ENCODE data around the gene ZNF469. TPM values are rescaled to one million over a fixed set of nuclear protein-coding genes. Genes with fewer than 3 reads are reported as not detected.

ZNF469 gene
- not detected in 2 replicates for total RNA-seq (2014; rRNA removed; shearing (Covaris generic); ENCODE audit: low replicate concordance)

- no peak within 1 kb of the TSS for H3K27ac ChIP-seq (ENCODE audit: low read length)
- H3K9me3 ChIP-seq (ENCODE audit: low read length), result peaks cover 11% of the 10 kb centered on the region
- no peaks in the 10 kb centered on the region for H3K9me2 ChIP-seq (replicated peaks; ENCODE audit: insufficient read depth, low read length)
- H3K79me2 ChIP-seq (ENCODE audit: low read length), result no peaks in the 10 kb centered on the region
- H4K20me1 ChIP-seq (ENCODE audit: insufficient read depth, low read depth, low read length), result no peaks in the 10 kb centered on the region
- H3K4me2 ChIP-seq (ENCODE audit: low read depth, low read length, poor library complexity, severe bottlenecking), result no peak within 1 kb of the TSS
- H3K9ac ChIP-seq (ENCODE audit: low read length), result no peak within 1 kb of the TSS
- DNase-seq, result no peak
- no peaks in the 10 kb centered on the region for H3K36me3 ChIP-seq (ENCODE audit: insufficient read depth, low read length)
- H2AFZ ChIP-seq (ENCODE audit: low read length), result no peak within 1 kb of the TSS
- H3K27me3 ChIP-seq (ENCODE audit: low read length), result no peaks in the 10 kb centered on the region
- no peaks in the 10 kb centered on the region for H3K4me1 ChIP-seq (ENCODE audit: low read length)
- no peak within 1 kb of the TSS for H3K4me3 ChIP-seq (ENCODE audit: low read length)
Measured at GRCh38 chr16:88382491-88383400, at the start of gene ZNF469. Gene ZNF469, plus strand, starts transcription at chr16:88382959. Its CDS starts 44,512 bp downstream, at chr16:88427471.

DNA sequence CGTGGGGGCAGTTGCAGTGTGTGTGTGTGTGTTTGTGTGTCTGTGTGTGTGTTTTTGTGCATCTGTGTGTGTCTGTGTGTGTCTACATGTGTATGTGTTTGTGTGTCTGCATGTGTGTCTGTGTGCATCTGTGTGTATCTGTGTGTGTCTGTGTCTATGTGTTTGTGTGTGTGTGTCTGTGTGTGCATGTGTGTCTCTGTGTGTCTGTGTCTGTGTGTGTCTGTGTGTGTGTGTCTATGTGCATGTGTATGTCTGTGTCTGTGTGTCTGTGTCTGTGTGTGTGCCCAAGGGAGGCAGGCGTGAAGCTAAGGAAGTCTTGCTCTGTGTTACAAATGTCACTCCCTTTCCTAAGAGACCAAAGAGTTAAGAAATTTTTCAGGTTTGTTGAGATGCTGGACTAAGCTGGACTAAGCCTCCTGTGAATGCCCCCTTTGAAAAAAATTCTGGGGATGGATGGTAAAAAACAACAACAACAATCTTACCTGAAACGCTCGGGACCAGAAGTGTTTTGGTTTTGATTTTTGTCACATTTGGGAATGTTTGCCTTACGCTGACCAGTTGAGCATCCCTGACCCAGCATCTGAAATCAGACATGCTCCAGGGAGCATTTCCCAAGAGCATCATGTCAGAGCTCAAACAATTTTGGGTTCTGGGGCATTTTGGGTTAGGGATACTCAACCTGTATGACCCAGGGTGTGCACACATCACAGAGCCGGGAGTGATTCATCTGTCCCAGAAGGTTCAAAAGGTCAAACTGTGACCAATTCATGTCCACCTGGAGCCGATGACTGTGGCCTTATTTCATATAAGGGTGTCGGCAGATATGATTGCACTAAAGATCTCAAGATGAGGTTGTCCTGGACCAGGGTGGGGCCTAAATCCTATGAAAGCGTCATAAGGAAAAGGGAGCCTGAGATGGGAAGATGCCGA is 48.6 kb upstream of the ZNF469 start:
- H3K27me3 ChIP-seq (ENCODE audit: low read length), result no peaks in the 10 kb centered on the region
- H3K9ac ChIP-seq (ENCODE audit: low read length), result no peak overlapping the region
- no peaks in the 10 kb centered on the region for H3K79me2 ChIP-seq (ENCODE audit: low read length)

GRCh38 chr16:88334778-88335720 is 47.7 kb upstream of the ZNF469 start:
- H3K9ac ChIP-seq (ENCODE audit: low read length), result no peak overlapping the region
- H2AFZ ChIP-seq (ENCODE audit: low read length), result no peak overlapping the region
- H3K4me2 ChIP-seq (ENCODE audit: low read depth, low read length, poor library complexity, severe bottlenecking), result no peak overlapping the region

More for the DNA sequence above, 48.6 kb upstream of the ZNF469 start:
- Histone ChIP-seq H3K4me1 (ENCODE audit: low read length) (no peaks in the 10 kb centered on the region), H3K4me3 (ENCODE audit: low read length) (no peak overlapping the region), H3K9me2 (replicated peaks; ENCODE audit: insufficient read depth, low read length) (no peaks in the 10 kb centered on the region), H3K9me3 (ENCODE audit: low read length) (no peaks in the 10 kb centered on the region; the same call in 1 of the 2 replicates), H3K36me3 (ENCODE audit: insufficient read depth, low read length) (no peaks in the 10 kb centered on the region), H2AFZ (ENCODE audit: low read length) (no peak overlapping the region), H4K20me1 (ENCODE audit: insufficient read depth, low read depth, low read length) (no peaks in the 10 kb centered on the region), H3K27ac (ENCODE audit: low read length) (no peak overlapping the region), H3K4me2 (ENCODE audit: low read depth, low read length, poor library complexity, severe bottlenecking) (no peak overlapping the region)
- no peak for DNase-seq

DNA sequence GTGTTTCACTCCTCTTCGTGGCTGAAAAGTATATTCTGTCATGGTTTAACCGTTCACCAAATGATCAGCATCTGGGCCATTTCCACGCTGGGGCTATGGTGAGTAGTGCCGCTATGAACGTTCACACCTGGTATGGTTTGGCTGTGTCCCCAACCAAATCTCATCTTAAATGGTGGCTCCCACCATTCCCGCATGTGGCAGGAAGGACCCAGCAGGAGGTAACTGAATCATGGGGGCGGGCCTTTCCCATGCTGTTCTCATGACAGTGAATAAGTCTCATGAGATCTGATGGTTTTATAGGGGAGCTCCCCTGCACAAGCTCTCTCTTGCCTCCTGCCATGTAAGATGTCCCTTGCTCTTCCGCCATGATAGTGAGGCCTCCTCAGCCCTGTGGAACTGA is 45.7 kb upstream of the ZNF469 start:
- Histone ChIP-seq H3K36me3 (ENCODE audit: insufficient read depth, low read length) (no peaks in the 10 kb centered on the region), H3K9ac (ENCODE audit: low read length) (no peak overlapping the region), H3K4me2 (ENCODE audit: low read depth, low read length, poor library complexity, severe bottlenecking) (no peak overlapping the region), H3K4me3 (ENCODE audit: low read length) (no peak overlapping the region), H4K20me1 (ENCODE audit: insufficient read depth, low read depth, low read length) (no peaks in the 10 kb centered on the region), H3K4me1 (ENCODE audit: low read length) (no peaks in the 10 kb centered on the region), H3K27me3 (ENCODE audit: low read length) (no peaks in the 10 kb centered on the region), H3K9me3 (ENCODE audit: low read length) (no peaks in the 10 kb centered on the region), H2AFZ (ENCODE audit: low read length) (no peak overlapping the region), H3K79me2 (ENCODE audit: low read length) (no peaks in the 10 kb centered on the region), H3K27ac (ENCODE audit: low read length) (no peak overlapping the region), H3K9me2 (replicated peaks; ENCODE audit: insufficient read depth, low read length) (no peaks in the 10 kb centered on the region)
- no peak for DNase-seq

More at GRCh38 chr16:88334778-88335720, 47.7 kb upstream of the ZNF469 start:
- H3K4me3 ChIP-seq (ENCODE audit: low read length), result no peak overlapping the region
- H3K27ac ChIP-seq (ENCODE audit: low read length), result no peak overlapping the region
- no peaks in the 10 kb centered on the region for H3K79me2 ChIP-seq (ENCODE audit: low read length)
- H3K4me1 ChIP-seq (ENCODE audit: low read length), result no peaks in the 10 kb centered on the region
- H3K9me3 ChIP-seq (ENCODE audit: low read length), result no peaks in the 10 kb centered on the region; the same call in 1 of the 2 replicates
- no peaks in the 10 kb centered on the region for H3K36me3 ChIP-seq (ENCODE audit: insufficient read depth, low read length)
- no peaks in the 10 kb centered on the region for H3K9me2 ChIP-seq (replicated peaks; ENCODE audit: insufficient read depth, low read length)
- H4K20me1 ChIP-seq (ENCODE audit: insufficient read depth, low read depth, low read length), result no peaks in the 10 kb centered on the region
- H3K27me3 ChIP-seq (ENCODE audit: low read length), result no peaks in the 10 kb centered on the region
- DNase-seq, result no peak

DNA sequence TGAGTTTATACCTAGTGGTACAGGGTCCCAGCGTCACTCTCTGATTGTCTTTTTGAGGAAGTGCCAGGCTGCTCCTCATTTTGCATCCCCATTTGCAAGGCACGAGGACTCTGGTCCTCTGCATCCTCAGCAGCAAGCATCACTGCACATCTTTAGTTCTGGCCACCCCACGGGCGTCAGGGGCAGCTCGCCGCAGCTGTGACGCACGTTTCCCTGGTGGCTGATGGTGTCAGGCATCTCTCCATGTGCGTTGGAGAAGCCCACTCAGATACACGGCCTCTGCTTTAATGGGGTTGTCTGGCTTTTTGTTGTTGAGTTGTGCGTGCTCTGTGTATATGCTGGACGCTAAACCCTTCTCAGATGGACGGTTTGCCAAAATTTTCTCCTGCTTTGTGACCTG is 45.2 kb upstream of the ZNF469 start:
- Histone ChIP-seq H3K79me2 (ENCODE audit: low read length) (no peaks in the 10 kb centered on the region), H3K9me3 (ENCODE audit: low read length) (no peaks in the 10 kb centered on the region), H3K27me3 (ENCODE audit: low read length) (no peaks in the 10 kb centered on the region), H3K4me3 (ENCODE audit: low read length) (no peak overlapping the region), H3K4me1 (ENCODE audit: low read length) (no peaks in the 10 kb centered on the region), H3K4me2 (ENCODE audit: low read depth, low read length, poor library complexity, severe bottlenecking) (no peak overlapping the region), H4K20me1 (ENCODE audit: insufficient read depth, low read depth, low read length) (no peaks in the 10 kb centered on the region), H3K27ac (ENCODE audit: low read length) (no peak overlapping the region), H3K9me2 (replicated peaks; ENCODE audit: insufficient read depth, low read length) (no peaks in the 10 kb centered on the region), H2AFZ (ENCODE audit: low read length) (no peak overlapping the region), H3K9ac (ENCODE audit: low read length) (no peak overlapping the region), H3K36me3 (ENCODE audit: insufficient read depth, low read length) (no peaks in the 10 kb centered on the region)
- no peak for DNase-seq

GRCh38 chr16:88338111-88338510 is 44.6 kb upstream of the ZNF469 start:
- Histone ChIP-seq H3K9me2 (replicated peaks; ENCODE audit: insufficient read depth, low read length) (no peaks in the 10 kb centered on the region), H4K20me1 (ENCODE audit: insufficient read depth, low read depth, low read length) (no peaks in the 10 kb centered on the region), H3K27ac (ENCODE audit: low read length) (no peak overlapping the region), H3K9ac (ENCODE audit: low read length) (no peak overlapping the region), H3K4me2 (ENCODE audit: low read depth, low read length, poor library complexity, severe bottlenecking) (no peak overlapping the region), H3K27me3 (ENCODE audit: low read length) (no peaks in the 10 kb centered on the region), H3K79me2 (ENCODE audit: low read length) (no peaks in the 10 kb centered on the region), H3K4me1 (ENCODE audit: low read length) (no peaks in the 10 kb centered on the region), H3K9me3 (ENCODE audit: low read length) (no peaks in the 10 kb centered on the region), H2AFZ (ENCODE audit: low read length) (no peak overlapping the region), H3K36me3 (ENCODE audit: insufficient read depth, low read length) (no peaks in the 10 kb centered on the region), H3K4me3 (ENCODE audit: low read length) (no peak overlapping the region)
- no peak for DNase-seq

DNA sequence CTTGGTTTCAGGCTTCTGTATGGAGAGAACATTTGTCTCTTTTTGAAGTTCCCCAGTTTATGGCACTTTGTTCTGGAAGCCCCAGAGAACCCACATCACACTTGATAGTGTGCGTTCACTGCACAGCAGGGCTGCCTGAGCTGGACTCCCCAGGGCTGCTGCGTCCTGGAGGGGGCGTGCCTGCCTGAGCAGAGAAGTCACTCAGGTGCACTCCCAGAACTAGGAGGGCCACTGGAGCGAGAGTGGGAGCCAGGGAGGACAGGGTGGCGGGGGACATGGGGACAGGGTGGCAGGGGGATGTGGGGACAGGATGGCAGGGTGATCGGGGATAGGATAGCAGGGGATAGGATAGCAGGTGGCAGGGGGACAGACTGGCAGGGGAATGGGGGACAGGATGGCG is 43.9 kb upstream of the ZNF469 start:
- H3K9ac ChIP-seq (ENCODE audit: low read length), result no peak overlapping the region
- H3K4me2 ChIP-seq (ENCODE audit: low read depth, low read length, poor library complexity, severe bottlenecking), result no peak overlapping the region

More for the DNA sequence above, 43.9 kb upstream of the ZNF469 start:
- Histone ChIP-seq H3K27ac (ENCODE audit: low read length) (no peak overlapping the region), H3K36me3 (ENCODE audit: insufficient read depth, low read length) (no peaks in the 10 kb centered on the region), H3K4me3 (ENCODE audit: low read length) (no peak overlapping the region), H3K9me3 (ENCODE audit: low read length) (no peaks in the 10 kb centered on the region), H3K79me2 (ENCODE audit: low read length) (no peaks in the 10 kb centered on the region), H3K27me3 (ENCODE audit: low read length) (no peaks in the 10 kb centered on the region), H2AFZ (ENCODE audit: low read length) (no peak overlapping the region), H3K4me1 (ENCODE audit: low read length) (no peaks in the 10 kb centered on the region), H4K20me1 (ENCODE audit: insufficient read depth, low read depth, low read length) (no peaks in the 10 kb centered on the region), H3K9me2 (replicated peaks; ENCODE audit: insufficient read depth, low read length) (no peaks in the 10 kb centered on the region)
- DNase-seq, result no peak

All from Karpas-422 (cell line).